Panc1 (cell line): Measurements from ENCODE around the gene THOC2. TPM values are rescaled to one million over a fixed set of nuclear protein-coding genes. Genes with fewer than 3 reads are reported as not detected.

Experiments
- ATAC-seq: fragments of 200-7000 bp; cut with Tn5 transposase; 2 replicates; pipeline ENCODE4 v1.9.1; 2020; ENCODE audit warnings: mild to moderate bottlenecking, moderate library complexity
- BruUV-seq: library from RNA; stranded (reverse); fragments of 400-500 nt; replicated peaks from 2 replicates; lab custom pipeline; 2021; lab: Mats Ljungman, UMichigan
- CTCF ChIA-PET: fragments of 300-600 bp; sonication (Branson Sonifier 250); formaldehyde crosslinking; loops from one replicate; lab custom pipeline; 2022; ENCODE audit warnings: antibody characterized with exemption; lab: Charles Lee
- POLR2A ChIA-PET: fragments of 300-600 bp; sonication (Branson Sonifier 250); formaldehyde crosslinking; loops from one replicate; lab custom pipeline; 2022; ENCODE audit warnings: antibody characterized with exemption; lab: Charles Lee
- DNase-seq: peaks from one replicate; pipeline ENCODE4 v3.0.0-alpha.2; 2010; ENCODE audit warnings: low read depth, low spot score
- H3K27ac ChIP-seq: 2 replicates; pipeline ENCODE4 v1.5.1; 2011; ENCODE audit warnings: mild to moderate bottlenecking, low read length, inconsistent platforms
- H3K27me3 ChIP-seq: fragments of 200-500 bp; sonication (Bioruptor generic); 2 replicates; pipeline ENCODE4 v1.6.0; 2014; ENCODE audit warnings: low read length, inconsistent platforms; ENCODE audit not compliant: control insufficient read depth, insufficient read depth
- H3K36me3 ChIP-seq: fragments of 200-500 bp; sonication (Bioruptor generic); 2 replicates; pipeline ENCODE4 v1.5.1; 2014; ENCODE audit warnings: inconsistent platforms, mild to moderate bottlenecking, low read length, moderate library complexity; ENCODE audit not compliant: control insufficient read depth, insufficient read depth
- H3K4me1 ChIP-seq: 2 replicates; pipeline ENCODE4 v1.5.1; 2011; ENCODE audit warnings: inconsistent platforms, mild to moderate bottlenecking, low read length, moderate library complexity; ENCODE audit not compliant: control insufficient read depth, insufficient read depth
- H3K4me3 ChIP-seq, 2 experiments: 2 replicates each; pipeline ENCODE4 v1.5.1; 2011 to 2012; ENCODE audit warnings: low read depth in 2 of 2, low read length in 2 of 2, mild to moderate bottlenecking in 2 of 2, inconsistent platforms in 1 of 2, moderate library complexity in 1 of 2
- H3K9me3 ChIP-seq: fragments of 200-500 bp; sonication (Bioruptor generic); 2 replicates; pipeline ENCODE4 v1.5.1; 2014; ENCODE audit warnings: low read depth, mild to moderate bottlenecking, inconsistent platforms, low read length, moderate library complexity; ENCODE audit not compliant: control insufficient read depth, insufficient read depth
- CTCF ChIP-seq: fragments of 450-650 bp; IDR thresholded peaks from 2 replicates; pipeline ENCODE4 v1.5.1; 2017; ENCODE audit warnings: mild to moderate bottlenecking
- POLR2AphosphoS5 ChIP-seq: IDR thresholded peaks from 2 replicates; pipeline ENCODE4 v1.6.1; 2012; ENCODE audit warnings: mild to moderate bottlenecking, low read depth, low read length, moderate library complexity
- REST ChIP-seq, 2 experiments: IDR thresholded peaks; 2 replicates each; pipeline ENCODE4 v1.6.1; 2011 to 2012; ENCODE audit warnings: low read depth in 2 of 2, control low read depth in 1 of 2, low read length in 1 of 2, mild to moderate bottlenecking in 1 of 2, moderate library complexity in 1 of 2; ENCODE audit not compliant: insufficient read depth in 1 of 2
- SIN3A ChIP-seq: IDR thresholded peaks from 2 replicates; pipeline ENCODE4 v1.6.1; 2012; ENCODE audit warnings: low read depth, mild to moderate bottlenecking, low read length, moderate library complexity, borderline replicate concordance; ENCODE audit not compliant: insufficient read depth
- TCF7L2 ChIP-seq: IDR thresholded peaks from 2 replicates; pipeline ENCODE4 v1.6.1; 2011; ENCODE audit warnings: mild to moderate bottlenecking, low read depth, low read length, inconsistent platforms
- in situ Hi-C: cut with HindIII; loops from 2 replicates; pipeline ENCODE4 v1.10.0; 2016; ENCODE audit warnings: low sequenced_read_pairs, low pct_unique_long_range_greater_than_20kb
- intact Hi-C: fragments of 100-400 bp; cut with micrococcal nuclease; formaldehyde crosslinking; loops from one replicate; pipeline ENCODE4 v1.10.0; 2022; ENCODE audit not compliant: unreplicated experiment
- total RNA-seq: library from RNA; stranded (reverse); gene quantifications from one replicate; pipeline ENCODE4 v1.2.1, GENCODE V29; 2021; ENCODE audit not compliant: unreplicated experiment

The THOC2 gene
- total RNA-seq, 1 experiment from 2014 or later = 194 TPM

GRCh38 chrX:123561439-123562215 is 171.2 kb downstream of the THOC2 start:
- TF ChIP-seq REST (IDR thresholded peaks at IDR 0.05; ENCODE audit: insufficient read depth in 1 of 2, low read depth in 2 of 2, low read length in 1 of 2) = no peak
- no peak for TF ChIP-seq POLR2AphosphoS5
- TF ChIP-seq SIN3A = no peak
- TF ChIP-seq CTCF = no peak
- TF ChIP-seq TCF7L2 = no peak
- Histone ChIP-seq H3K27me3 (no peaks in the 10 kb centered on the region), H3K9me3 (no peaks in the 10 kb centered on the region), H3K4me1 (no peaks in the 10 kb centered on the region), H3K4me3 (no peak overlapping the region), H3K27ac (no peak overlapping the region), H3K36me3 (no peaks in the 10 kb centered on the region)
- POLR2A ChIA-PET = no interaction called here
- CTCF ChIA-PET = no interaction called here
- ATAC-seq (no peak), DNase-seq (no peak)
- no TSS peak for BruUV-seq
- intact Hi-C loops (no loop called here), in situ Hi-C loops (no loop called here)

- in situ Hi-C loops (no loop called here), intact Hi-C loops (no loop called here)
- Histone ChIP-seq H3K36me3 (no peaks in the 10 kb centered on the region), H3K4me1 (no peaks in the 10 kb centered on the region), H3K9me3 (no peaks in the 10 kb centered on the region), H3K27ac (no peak overlapping the region), H3K27me3 (no peaks in the 10 kb centered on the region), H3K4me3 (no peak overlapping the region)
- no TSS peak for BruUV-seq
- ATAC-seq (no peak), DNase-seq (no peak)
- ChIA-PET POLR2A (interaction anchor here (0.5 to 0.6 kb wide), 2 partner anchors 54 to 213 kb away, joined by 3 to 19 read pairs; no protein-coding TSS in a partner anchor), CTCF (no interaction called here)
- TF ChIP-seq REST (IDR thresholded peaks at IDR 0.05; ENCODE audit: insufficient read depth in 1 of 2, low read depth in 2 of 2, low read length in 1 of 2) = no peak
- TF ChIP-seq SIN3A = no peak
- no peak for TF ChIP-seq TCF7L2
- no peak for TF ChIP-seq POLR2AphosphoS5
- TF ChIP-seq CTCF = no peak
Measured at GRCh38 chrX:123550829-123551228, 182.0 kb downstream of the THOC2 start.
